GM12891 (cell line): ENCODE data around the gene PLA2G1B.

Source experiments
- PAX5 ChIP-seq: IDR thresholded peaks from 2 replicates; pipeline ENCODE4 v1.6.1; 2011; ENCODE audit warnings: low read length, moderate library complexity, mild to moderate bottlenecking; ENCODE audit not compliant: insufficient read depth, severe bottlenecking
- POLR2A ChIP-seq: IDR thresholded peaks from 2 replicates; pipeline ENCODE4 v1.6.1; 2011; ENCODE audit warnings: low read depth, low read length, control low read depth
- POLR2AphosphoS5 ChIP-seq: IDR thresholded peaks from 2 replicates; pipeline ENCODE4 v1.6.1; 2011; ENCODE audit warnings: low read depth, low read length, control low read depth
- SPI1 ChIP-seq: IDR thresholded peaks from 2 replicates; pipeline ENCODE4 v1.6.1; 2011; ENCODE audit warnings: low read depth, low read length, control low read depth
- TAF1 ChIP-seq: IDR thresholded peaks from 2 replicates; pipeline ENCODE4 v1.6.1; 2011; ENCODE audit warnings: low read depth, low read length, control low read depth

DNA sequence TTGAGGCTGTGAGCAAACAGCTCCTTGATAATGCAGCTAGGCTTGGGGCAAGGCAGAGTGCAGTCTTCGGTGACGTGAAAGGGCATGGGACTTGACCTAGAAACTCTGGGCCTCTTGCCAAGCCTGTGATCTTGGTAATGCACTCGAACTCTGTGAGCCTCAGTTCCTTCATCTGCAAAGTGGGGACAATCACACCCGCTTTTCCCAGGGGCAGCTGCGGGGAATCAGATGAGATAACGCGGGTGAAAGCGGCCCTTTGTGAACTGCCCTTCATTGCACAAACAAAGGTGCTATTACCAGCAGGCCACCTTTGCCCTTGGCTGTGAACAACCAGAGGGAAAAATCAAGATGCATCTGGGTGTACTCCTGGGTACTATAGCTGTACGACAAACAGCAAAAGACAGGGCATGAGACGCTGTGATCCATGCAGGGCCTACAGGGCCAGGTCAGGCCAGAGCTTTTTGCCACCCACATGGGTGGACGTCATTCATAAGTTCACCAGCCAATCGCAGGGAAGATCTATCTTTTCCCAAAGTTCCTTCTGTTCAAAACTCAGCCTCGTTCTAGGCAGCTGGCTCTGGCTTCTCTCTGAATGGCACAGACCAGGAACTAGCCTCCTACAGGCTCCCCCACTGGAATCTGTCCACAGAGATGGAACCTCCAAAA lies 38.2 kb upstream of the PLA2G1B start:
- no peak for TF ChIP-seq TAF1
- no peak for TF ChIP-seq POLR2AphosphoS5
- TF ChIP-seq POLR2A: no peak
- TF ChIP-seq PAX5: no peak
- no peak for TF ChIP-seq SPI1
